ENCODE results near the gene DCTN2. TPM values are rescaled to one million over a fixed set of nuclear protein-coding genes. Genes with fewer than 3 reads are reported as not detected.

DCTN2 gene
- total and polyA plus RNA-seq, 11 donors: 62.3 to 228 (median 109) TPM

DNA sequence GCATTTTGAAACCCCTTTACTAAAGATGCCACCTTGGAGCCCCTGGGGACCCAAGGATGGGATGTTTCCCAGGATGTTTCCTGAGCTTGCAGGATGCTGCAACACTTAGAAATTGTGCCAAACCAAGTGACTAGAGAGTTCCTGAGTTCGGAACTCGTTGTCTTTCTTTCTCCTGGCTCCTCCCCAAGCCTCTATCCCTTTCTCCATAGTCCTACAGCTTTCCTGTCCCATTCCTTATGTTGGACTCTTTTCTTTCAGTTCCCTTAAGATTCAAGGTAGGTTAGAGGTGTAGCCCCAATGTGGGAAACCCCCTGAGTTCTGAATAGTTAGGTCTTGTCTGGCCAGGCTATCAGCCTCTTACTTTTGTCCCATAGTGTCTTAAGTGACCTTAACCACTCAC lies 1.5 kb upstream of the DCTN2 start:
- intact Hi-C loops (cut with DNase I): loop anchor here in 1 of 10 donors (5.0 kb wide), 1 partner anchor 61 kb away; the partner anchor contains the start of gene MARS1
- H3K36me3 ChIP-seq: peaks cover 0 to 11% (median 0%) of the 10 kb centered on the region in 9 donors
- DNase-seq (no peak), ATAC-seq (no peak)
- peaks cover 0 to 45% (median 30%) of the 10 kb centered on the region in 12 donors for H3K4me1 ChIP-seq
- no peak overlapping the region for H3K27ac ChIP-seq
- H3K9me3 ChIP-seq: no peaks in the 10 kb centered on the region
- TF ChIP-seq, protein P1, sequence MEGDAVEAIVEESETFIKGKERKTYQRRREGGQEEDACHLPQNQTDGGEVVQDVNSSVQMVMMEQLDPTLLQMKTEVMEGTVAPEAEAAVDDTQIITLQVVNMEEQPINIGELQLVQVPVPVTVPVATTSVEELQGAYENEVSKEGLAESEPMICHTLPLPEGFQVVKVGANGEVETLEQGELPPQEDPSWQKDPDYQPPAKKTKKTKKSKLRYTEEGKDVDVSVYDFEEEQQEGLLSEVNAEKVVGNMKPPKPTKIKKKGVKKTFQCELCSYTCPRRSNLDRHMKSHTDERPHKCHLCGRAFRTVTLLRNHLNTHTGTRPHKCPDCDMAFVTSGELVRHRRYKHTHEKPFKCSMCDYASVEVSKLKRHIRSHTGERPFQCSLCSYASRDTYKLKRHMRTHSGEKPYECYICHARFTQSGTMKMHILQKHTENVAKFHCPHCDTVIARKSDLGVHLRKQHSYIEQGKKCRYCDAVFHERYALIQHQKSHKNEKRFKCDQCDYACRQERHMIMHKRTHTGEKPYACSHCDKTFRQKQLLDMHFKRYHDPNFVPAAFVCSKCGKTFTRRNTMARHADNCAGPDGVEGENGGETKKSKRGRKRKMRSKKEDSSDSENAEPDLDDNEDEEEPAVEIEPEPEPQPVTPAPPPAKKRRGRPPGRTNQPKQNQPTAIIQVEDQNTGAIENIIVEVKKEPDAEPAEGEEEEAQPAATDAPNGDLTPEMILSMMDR (IDR thresholded peaks at IDR 0.05): no peak
- no peak for TF ChIP-seq POLR2A (IDR thresholded peaks at IDR 0.05)
- WGBS, 4 donors: 25 to 46% (median 33%) methylated on average over 2 of the region's 2 CpGs
- peaks cover 0 to 38% (median 22%) of the 10 kb centered on the region in 9 donors for H3K27me3 ChIP-seq
- no peak overlapping the region for H3K4me3 ChIP-seq

DNA sequence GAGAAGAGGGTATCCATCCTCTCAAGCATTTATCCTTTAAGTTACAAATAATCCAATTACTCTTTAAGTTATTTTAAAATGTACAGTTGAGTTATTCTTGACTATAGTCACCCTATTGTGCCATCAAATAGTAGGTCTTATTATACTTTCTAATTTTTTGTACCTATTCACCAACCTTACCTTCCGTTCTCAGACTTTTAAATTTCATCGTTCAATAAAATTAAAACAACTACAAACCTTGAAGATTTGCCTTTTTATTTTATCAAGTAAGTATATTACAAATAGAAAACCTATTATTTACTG lies 972 bp upstream of the DCTN2 start:
- peaks cover 0 to 11% (median 0%) of the 10 kb centered on the region in 9 donors for H3K36me3 ChIP-seq
- H3K4me3 ChIP-seq: no peak overlapping the region
- DNase-seq (no peak), ATAC-seq (no peak)
- intact Hi-C loops (cut with DNase I): loop anchor here in 1 of 10 donors (5.0 kb wide), 1 partner anchor 61 kb away; the partner anchor contains the start of gene MARS1
- TF ChIP-seq, protein P1 (IDR thresholded peaks at IDR 0.05): no peak
- TF ChIP-seq POLR2A (IDR thresholded peaks at IDR 0.05): no peak
- H3K4me1 ChIP-seq: peaks cover 0 to 48% (median 30%) of the 10 kb centered on the region in 12 donors
- no peaks in the 10 kb centered on the region for H3K9me3 ChIP-seq
- H3K27ac ChIP-seq: no peak overlapping the region
- WGBS, 4 donors: 95 to 99% (median 96%) methylated on average over 2 of the region's 2 CpGs
- H3K27me3 ChIP-seq: peaks cover 0 to 38% (median 22%) of the 10 kb centered on the region in 9 donors

DNA sequence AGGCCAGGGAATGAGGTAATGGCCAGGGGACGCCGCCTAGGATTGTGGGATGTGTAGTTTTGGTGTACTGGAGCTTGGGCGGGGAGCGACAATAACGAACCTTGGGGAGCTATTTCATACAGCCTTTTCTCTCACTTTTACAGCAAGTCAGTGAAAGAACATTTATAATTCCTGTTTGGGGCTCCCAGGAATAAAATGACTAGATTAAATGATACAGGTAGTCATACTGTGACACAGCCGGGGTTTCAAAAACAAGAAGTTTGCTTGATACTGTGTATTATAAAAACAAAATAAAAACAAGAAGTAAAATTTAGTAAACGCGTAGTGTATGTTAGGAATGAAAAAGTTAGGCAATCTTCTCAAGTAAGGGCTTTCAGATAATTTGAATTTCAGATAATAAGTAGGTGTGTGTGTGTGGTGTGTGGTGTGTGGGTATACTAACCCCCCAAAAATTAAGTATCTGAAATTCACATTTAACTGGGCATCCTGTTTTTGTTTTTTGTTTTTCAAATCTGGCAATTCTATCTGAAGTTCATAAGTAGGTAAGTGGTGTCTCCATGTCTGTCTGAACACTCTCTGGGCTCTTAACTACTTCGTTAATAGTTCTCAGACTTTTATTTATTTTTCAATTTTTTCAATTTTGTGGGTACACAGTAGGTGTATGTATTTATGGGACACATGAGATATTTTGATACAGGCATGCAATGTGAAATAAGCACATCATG lies 458 bp upstream of the DCTN2 start:
- TF ChIP-seq, protein P1 (IDR thresholded peaks at IDR 0.05): no peak
- TF ChIP-seq POLR2A (IDR thresholded peaks at IDR 0.05): no peak
- H3K9me3 ChIP-seq: no peaks in the 10 kb centered on the region
- intact Hi-C loops (cut with DNase I): loop anchor here in 2 of 10 donors (2.0 to 5.0 kb wide), 2 partner anchors 25 to 60 kb away; partner anchors contain the start of genes MBD6 (in 2 of the 2) and MARS1 (in 1 of the 2)
- peaks cover 0 to 33% (median 22%) of the 10 kb centered on the region in 9 donors for H3K27me3 ChIP-seq
- H3K36me3 ChIP-seq: peaks cover 0 to 16% (median 3%) of the 10 kb centered on the region in 9 donors
- no peak for ATAC-seq
- H3K27ac ChIP-seq: peak overlapping the region in 7 of 12 donors; percentile 70 to 93 (median 91)
- H3K4me3 ChIP-seq: peak overlapping the region in 11 of 12 donors; percentile 60 to 99 (median 93)
- WGBS, 4 donors: 21 to 25% (median 23%) methylated on average over 9 of the region's 9 CpGs
- DNase-seq: no peak
- peaks cover 0 to 48% (median 30%) of the 10 kb centered on the region in 12 donors for H3K4me1 ChIP-seq

DNA sequence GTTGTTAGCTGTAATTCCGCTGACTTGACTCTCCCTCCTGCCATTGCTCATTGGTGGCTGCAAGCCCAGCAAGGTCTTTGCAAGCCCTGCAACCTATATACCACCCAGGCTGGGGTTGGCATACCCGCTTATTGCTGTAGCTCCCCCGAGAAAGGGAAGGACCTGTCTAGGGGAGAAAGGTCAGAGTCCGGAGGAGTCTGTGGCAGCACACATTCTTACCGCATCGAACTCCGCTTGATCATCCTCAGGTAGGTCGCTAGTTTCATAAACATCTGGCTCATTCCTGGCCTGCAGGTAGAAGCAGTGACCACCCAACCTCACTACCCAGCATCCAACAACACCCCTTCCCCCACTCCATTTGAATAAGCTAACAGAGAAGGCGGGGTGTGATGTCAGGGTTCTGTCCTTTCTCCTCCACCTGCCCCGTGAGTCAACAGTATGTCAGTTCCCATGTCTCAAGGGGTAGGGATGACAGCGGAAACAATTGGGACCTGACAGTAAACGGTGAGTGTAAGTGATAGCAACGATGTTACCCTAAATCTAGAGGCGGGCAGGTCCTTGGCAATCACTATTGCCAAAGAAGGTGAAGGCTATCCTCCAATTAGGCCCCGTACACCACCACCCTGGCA lies 1.1 kb downstream of the DCTN2 start:
- 63 to 64% (median 63%) methylated on average over 15 of the region's 15 CpGs for WGBS, 4 donors
- ATAC-seq: no peak
- Histone ChIP-seq H3K27me3 (peaks cover 0 to 32% (median 22%) of the 10 kb centered on the region in 9 donors), H3K27ac (peak overlapping the region in 11 of 12 donors; percentile 70 to 93 (median 86)), H3K36me3 (peaks cover 0 to 31% (median 13%) of the 10 kb centered on the region in 9 donors), H3K4me3 (peak overlapping the region; percentile 60 to 99 (median 93)), H3K4me1 (peaks cover 0 to 48% (median 30%) of the 10 kb centered on the region in 12 donors), H3K9me3 (no peaks in the 10 kb centered on the region)
- TF ChIP-seq, protein P1 (IDR thresholded peaks at IDR 0.05): no peak
- TF ChIP-seq POLR2A (IDR thresholded peaks at IDR 0.05): no peak
- intact Hi-C loops (cut with DNase I): loop anchor here in 3 of 10 donors (2.0 to 5.0 kb wide), 3 partner anchors 23 to 59 kb away; partner anchors contain the start of genes MARS1 (in 2 of the 3) and MBD6 (in 2 of the 3)
- no peak for DNase-seq

Data from heart left ventricle (tissue), 16 donors.